IMR-90 (cell line): ENCODE data around the gene TRPM3. TPM values are rescaled to one million over a fixed set of nuclear protein-coding genes. Genes with fewer than 3 reads are reported as not detected.

Experiments used
- ATAC-seq: fragments of 200-7000 bp; cut with Tn5 transposase; 2 replicates; pipeline ENCODE4 v1.9.1; 2020; ENCODE audit warnings: low read depth, mild to moderate bottlenecking, moderate library complexity
- BruUV-seq: library from RNA; stranded (reverse); fragments of 400-500 nt; replicated peaks from 2 replicates; lab custom pipeline; 2021; lab: Mats Ljungman, UMichigan
- CTCF ChIA-PET: fragments of 300-600 bp; formaldehyde crosslinking; extraction: SDS; loops from one replicate; lab custom pipeline; 2021; ENCODE audit warnings: antibody characterized with exemption; lab: Yijun Ruan, JAX
- POLR2A ChIA-PET: fragments of 300-600 bp; sonication (Branson Sonifier 250); formaldehyde crosslinking; loops from one replicate; lab custom pipeline; 2022; ENCODE audit warnings: antibody characterized with exemption; ENCODE audit not compliant: unreplicated experiment; lab: Charles Lee
- DNase-seq: peaks from one replicate; pipeline ENCODE4 v3.0.0; 2013
- H2AFZ ChIP-seq: replicated peaks from 2 replicates; pipeline ENCODE3; 2013; ENCODE audit warnings: low read length, mild to moderate bottlenecking; ENCODE audit not compliant: poor library complexity
- H2AK5ac ChIP-seq: 2 replicates; pipeline ENCODE4 v1.6.1; 2013; ENCODE audit warnings: low read depth, low read length, inconsistent platforms
- H2AK9ac ChIP-seq: replicated peaks from 2 replicates; pipeline ENCODE3; 2013; ENCODE audit warnings: mild to moderate bottlenecking, low read depth, low read length, moderate library complexity; ENCODE audit not compliant: poor library complexity
- H2BK120ac ChIP-seq: 2 replicates; pipeline ENCODE4 v1.6.1; 2013; ENCODE audit warnings: low read depth, low read length, inconsistent platforms
- H2BK15ac ChIP-seq: 3 replicates; pipeline ENCODE4 v1.6.1; 2013; ENCODE audit warnings: low read depth, low read length, inconsistent platforms
- H2BK20ac ChIP-seq: 2 replicates; pipeline ENCODE4 v1.6.1; 2013; ENCODE audit warnings: low read depth, mild to moderate bottlenecking, inconsistent platforms, low read length, moderate library complexity
- H2BK5ac ChIP-seq: 2 replicates; pipeline ENCODE4 v1.6.1; 2013; ENCODE audit warnings: mild to moderate bottlenecking, low read depth, low read length, inconsistent platforms; ENCODE audit not compliant: poor library complexity, severe bottlenecking
- H3K14ac ChIP-seq: replicated peaks from 2 replicates; pipeline ENCODE4 v1.6.1; 2013; ENCODE audit warnings: low read depth, low read length, inconsistent platforms
- H3K18ac ChIP-seq: 2 replicates; pipeline ENCODE4 v1.6.1; 2013; ENCODE audit warnings: low read depth, low read length, control low read depth
- H3K23ac ChIP-seq: 2 replicates; pipeline ENCODE4 v1.6.1; 2013; ENCODE audit warnings: low read depth, low read length, inconsistent platforms
- H3K27ac ChIP-seq: 2 replicates; pipeline ENCODE4 v1.5.1; 2013; ENCODE audit warnings: mild to moderate bottlenecking, control low read depth, low read length; ENCODE audit not compliant: insufficient read depth
- H3K27me3 ChIP-seq: 2 replicates; pipeline ENCODE4 v1.6.1; 2013; ENCODE audit warnings: low read length; ENCODE audit not compliant: control insufficient read depth, insufficient read depth
- H3K36me3 ChIP-seq: 2 replicates; pipeline ENCODE4 v1.6.1; 2013; ENCODE audit warnings: low read length, mixed read lengths; ENCODE audit not compliant: control insufficient read depth, insufficient read depth
- H3K4ac ChIP-seq: 2 replicates; pipeline ENCODE4 v1.6.1; 2013; ENCODE audit warnings: low read depth, low read length, inconsistent platforms
- H3K4me1 ChIP-seq: 2 replicates; pipeline ENCODE4 v1.6.1; 2013; ENCODE audit warnings: low read length, mixed read lengths; ENCODE audit not compliant: control insufficient read depth, insufficient read depth
- H3K4me2 ChIP-seq: 2 replicates; pipeline ENCODE4 v1.6.1; 2013; ENCODE audit warnings: low read depth, mild to moderate bottlenecking, control low read depth, low read length, moderate library complexity
- H3K4me3 ChIP-seq: 2 replicates; pipeline ENCODE4 v1.5.1; 2013; ENCODE audit warnings: low read depth, mild to moderate bottlenecking, control low read depth, low read length, moderate library complexity; ENCODE audit not compliant: insufficient read depth
- H3K56ac ChIP-seq: 2 replicates; pipeline ENCODE4 v1.6.1; 2013; ENCODE audit warnings: low read length, inconsistent platforms; ENCODE audit not compliant: insufficient read depth; ENCODE audit errors: extremely low read depth
- H3K79me1 ChIP-seq, 2 experiments: 2 replicates each; pipeline ENCODE4 v1.6.1; 2013; ENCODE audit warnings: low read length in 2 of 2, inconsistent platforms in 1 of 2, low read depth in 1 of 2
- H3K9ac ChIP-seq: 2 replicates; pipeline ENCODE4 v1.6.1; 2013; ENCODE audit warnings: low read depth, low read length, control low read depth
- H3K9me1 ChIP-seq: 2 replicates; pipeline ENCODE4 v1.6.1; 2013; ENCODE audit warnings: low read length, inconsistent platforms; ENCODE audit not compliant: insufficient read depth
- H3K9me3 ChIP-seq: 2 replicates; pipeline ENCODE4 v1.6.1; 2013; ENCODE audit warnings: low read length; ENCODE audit not compliant: control insufficient read depth, insufficient read depth
- H4K20me1 ChIP-seq: 2 replicates; pipeline ENCODE4 v1.6.1; 2013; ENCODE audit warnings: low read length, inconsistent platforms; ENCODE audit not compliant: insufficient read depth
- H4K5ac ChIP-seq: 2 replicates; pipeline ENCODE4 v1.6.1; 2013; ENCODE audit warnings: mild to moderate bottlenecking, low read depth, low read length, control low read depth
- H4K8ac ChIP-seq, 2 experiments: 2 replicates each; pipeline ENCODE4 v1.6.1; 2013; ENCODE audit warnings: low read depth in 2 of 2, low read length in 2 of 2, control low read depth in 1 of 2, inconsistent platforms in 1 of 2
- H4K91ac ChIP-seq: 2 replicates; pipeline ENCODE4 v1.6.1; 2013; ENCODE audit warnings: low read depth, low read length, inconsistent platforms; ENCODE audit not compliant: insufficient read depth
- BHLHE40 ChIP-seq: fragments of 150-350 bp; IDR thresholded peaks from 2 replicates; pipeline ENCODE4 v1.6.1; 2016; ENCODE audit warnings: mild to moderate bottlenecking, low read depth, low read length
- CEBPB ChIP-seq: IDR thresholded peaks from 2 replicates; pipeline ENCODE4 v1.6.1; 2012; ENCODE audit warnings: low read depth, low read length, improper control_type of control experiment
- CHD1 ChIP-seq: IDR thresholded peaks from 2 replicates; pipeline ENCODE4 v1.6.1; 2012; ENCODE audit warnings: low read depth, low read length, improper control_type of control experiment
- ELK1 ChIP-seq: fragments of 150-350 bp; IDR thresholded peaks from 2 replicates; pipeline ENCODE4 v1.6.1; 2016; ENCODE audit warnings: low read depth, mild to moderate bottlenecking, low read length, moderate library complexity, borderline replicate concordance
- FOS ChIP-seq: fragments of 150-350 bp; IDR thresholded peaks from 2 replicates; pipeline ENCODE4 v1.6.1; 2016; ENCODE audit warnings: low read depth, low read length
- MAZ ChIP-seq: IDR thresholded peaks from 2 replicates; pipeline ENCODE4 v1.6.1; 2012; ENCODE audit warnings: low read depth, mild to moderate bottlenecking, low read length, improper control_type of control experiment, moderate library complexity, borderline replicate concordance
- NFE2L2 ChIP-seq: fragments of 150-350 bp; IDR thresholded peaks from 2 replicates; pipeline ENCODE4 v1.6.1; 2016; ENCODE audit warnings: low read depth, mild to moderate bottlenecking, low read length
- POLR2A ChIP-seq: IDR thresholded peaks from 2 replicates; pipeline ENCODE4 v1.6.1; 2012; ENCODE audit warnings: mild to moderate bottlenecking, low read depth, low read length
- RAD21 ChIP-seq: IDR thresholded peaks from 2 replicates; pipeline ENCODE4 v1.6.1; 2012; ENCODE audit warnings: low read length, improper control_type of control experiment
- RCOR1 ChIP-seq: IDR thresholded peaks from 2 replicates; pipeline ENCODE4 v1.6.1; 2012; ENCODE audit warnings: mild to moderate bottlenecking, low read length, improper control_type of control experiment; ENCODE audit not compliant: insufficient replicate concordance
- SMC3 ChIP-seq: fragments of 150-350 bp; IDR thresholded peaks from 2 replicates; pipeline ENCODE4 v1.6.1; 2016; ENCODE audit warnings: low read depth, mild to moderate bottlenecking, antibody characterized with exemption, low read length, moderate library complexity
- USF2 ChIP-seq: fragments of 150-350 bp; IDR thresholded peaks from 2 replicates; pipeline ENCODE4 v1.6.1; 2017; ENCODE audit warnings: mild to moderate bottlenecking, antibody characterized with exemption, low read length, low read depth
- WGBS, 2 experiments: methylation state at CpG; one replicate each; pipeline versions ENCODE4 v1.1.5 to v1.1.7; 2013; ENCODE audit warnings: missing lambda C conversion rate in 2 of 2; ENCODE audit not compliant: insufficient read length in 1 of 2; ENCODE audit errors: extremely low coverage in 2 of 2; 5-methylcytosine and 5-hydroxymethylcytosine counted together
- dilution Hi-C: fragments of 300-500 bp; cut with HindIII; formaldehyde crosslinking; loops from one replicate; pipeline ENCODE4 v1.14.3; 2018; ENCODE audit warnings: low sequenced_read_pairs; ENCODE audit not compliant: unreplicated experiment
- in situ Hi-C: fragments of 300-500 bp; cut with MboI; formaldehyde crosslinking; loops from 3 replicates; pipeline ENCODE4 v1.14.3; 2019; ENCODE audit warnings: low sequenced_read_pairs, inconsistent platforms, mixed read lengths
- intact Hi-C: fragments of 100-400 bp; cut with micrococcal nuclease; formaldehyde crosslinking; loops from 2 replicates; pipeline ENCODE4 v1.10.0; 2022
- polyA plus RNA-seq, 3 experiments: library from polyadenylated mRNA; depleted of rRNA; stranded (reverse); fragments of >200 nt; gene quantifications; 2 replicates each; pipeline ENCODE4 v1.2.3, GENCODE V29; 2012; ENCODE audit warnings: low replicate concordance in 1 of 3
- total RNA-seq: library from RNA; depleted of rRNA; stranded (reverse); fragments of >200 nt; gene quantifications from 2 replicates; pipeline ENCODE4 v1.2.3, GENCODE V29; 2012

Gene TRPM3
- total and polyA plus RNA-seq, 2 of the 4 experiments (the other 2 are of a cell fraction) = not detected

DNA sequence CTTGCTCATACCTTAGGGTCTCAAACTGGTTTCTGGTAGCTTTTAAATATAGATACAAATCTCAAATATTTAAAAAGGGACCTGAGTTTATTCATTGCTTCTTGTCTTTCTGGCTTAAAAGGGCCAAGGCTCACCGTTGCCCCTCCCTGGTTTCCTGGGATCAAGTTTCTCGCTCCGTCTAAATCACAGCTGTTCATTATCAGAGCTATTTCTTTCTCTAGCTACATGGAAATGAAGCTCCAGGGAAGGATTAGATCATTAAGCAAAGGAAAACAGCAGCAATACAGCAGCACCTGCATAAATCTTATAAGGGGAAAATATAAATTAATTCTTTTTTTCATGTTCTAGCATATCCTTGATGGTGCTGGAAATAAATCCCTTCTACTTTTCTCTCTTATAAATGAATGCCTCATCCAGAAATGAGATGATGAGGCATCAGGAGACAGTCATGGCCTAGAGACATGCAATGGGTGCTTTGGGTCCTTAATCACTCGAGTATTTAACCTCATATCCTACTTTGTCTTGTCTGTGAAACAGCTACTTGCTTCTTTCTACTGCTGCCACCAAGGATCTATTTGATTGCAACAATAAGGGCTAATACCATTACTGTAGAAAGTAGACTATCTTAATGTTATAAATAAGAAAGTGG, 320.1 kb downstream of the TRPM3 start:
- H3K4me1 ChIP-seq = no peaks in the 10 kb centered on the region
- no peak overlapping the region for H3K27ac ChIP-seq
- H4K91ac ChIP-seq = no peak overlapping the region
- H2BK20ac ChIP-seq = no peak overlapping the region
- H3K9me3 ChIP-seq = no peaks in the 10 kb centered on the region
- H3K9ac ChIP-seq = no peak overlapping the region
- in situ Hi-C loops (no loop called here), dilution Hi-C loops (no loop called here), intact Hi-C loops (no loop called here)
- H4K8ac ChIP-seq = no peak overlapping the region
- no peak overlapping the region for H3K4ac ChIP-seq
- no peak overlapping the region for H3K4me3 ChIP-seq
- no peaks in the 10 kb centered on the region for H3K79me1 ChIP-seq
- no peak overlapping the region for H2AK9ac ChIP-seq
- no peaks in the 10 kb centered on the region for H4K20me1 ChIP-seq
- no peaks in the 10 kb centered on the region for H3K36me3 ChIP-seq
- H3K4me2 ChIP-seq = no peak overlapping the region
- DNase-seq (no peak), ATAC-seq (no peak)
- BruUV-seq = no TSS peak
- H2BK5ac ChIP-seq = no peak overlapping the region
- no peaks in the 10 kb centered on the region for H3K9me1 ChIP-seq
- H2BK15ac ChIP-seq = no peak overlapping the region
- ChIA-PET POLR2A (no interaction called here), CTCF (interaction anchor here (0.6 kb wide), 1 partner anchor 30 kb away, joined by 4 read pairs; no protein-coding TSS in a partner anchor)
- H4K5ac ChIP-seq = no peak overlapping the region
- H3K27me3 ChIP-seq = no peaks in the 10 kb centered on the region
- WGBS, 2 experiments = no CpG with 5 or more reads among the region's 4 CpGs
- H3K23ac ChIP-seq = no peak overlapping the region
- no peak overlapping the region for H2BK120ac ChIP-seq
- no peak overlapping the region for H3K14ac ChIP-seq
- TF ChIP-seq SMC3 (no peak), CHD1 (no peak), ELK1 (no peak), NFE2L2 (no peak), RCOR1 (no peak), RAD21 (no peak), USF2 (no peak), BHLHE40 (no peak), CEBPB (no peak), FOS (no peak), POLR2A (no peak), MAZ (no peak)
- H2AK5ac ChIP-seq = no peak overlapping the region
- no peak overlapping the region for H2AFZ ChIP-seq
- no peak overlapping the region for H3K18ac ChIP-seq
- H3K56ac ChIP-seq = no peak overlapping the region
